Muscle of back (tissue), 11 donors: ENCODE measurements around the gene PCLO. TPM values are rescaled to one million over a fixed set of nuclear protein-coding genes. Genes with fewer than 3 reads are reported as not detected.
"Not testable (repeated sequence)": the region's sequence is repeated elsewhere in the genome, so short reads cannot be mapped to it uniquely, and the experiment has no call there.

Experiments used
- DNase-seq, 3 donors: peaks; one replicate each; pipeline versions ENCODE4 v3.0.0 to v3.0.0-alpha.2; 2013
- polyA plus RNA-seq, 10 donors: library from polyadenylated mRNA; unstranded; fragments of 120-200 nt; gene quantifications; one replicate each; pipeline ENCODE4 v1.2.1, GENCODE V29; 2013; ENCODE audit not compliant: insufficient read length in 10 of 10

PCLO gene
- polyA plus RNA-seq, 10 donors, result 0.39 to 1.2 (median 0.61) TPM

- no peak for DNase-seq
Measured at GRCh38 chr7:82964150-82964882, 198.4 kb downstream of the PCLO start.

- DNase-seq, result no peak
Measured at GRCh38 chr7:82961240-82961639, 201.4 kb downstream of the PCLO start.

GRCh38 chr7:82959528-82959927, 203.2 kb downstream of the PCLO start:
- no peak for DNase-seq

- DNase-seq, result no peak
Measured at GRCh38 chr7:82957521-82957920, 205.2 kb downstream of the PCLO start.

DNA sequence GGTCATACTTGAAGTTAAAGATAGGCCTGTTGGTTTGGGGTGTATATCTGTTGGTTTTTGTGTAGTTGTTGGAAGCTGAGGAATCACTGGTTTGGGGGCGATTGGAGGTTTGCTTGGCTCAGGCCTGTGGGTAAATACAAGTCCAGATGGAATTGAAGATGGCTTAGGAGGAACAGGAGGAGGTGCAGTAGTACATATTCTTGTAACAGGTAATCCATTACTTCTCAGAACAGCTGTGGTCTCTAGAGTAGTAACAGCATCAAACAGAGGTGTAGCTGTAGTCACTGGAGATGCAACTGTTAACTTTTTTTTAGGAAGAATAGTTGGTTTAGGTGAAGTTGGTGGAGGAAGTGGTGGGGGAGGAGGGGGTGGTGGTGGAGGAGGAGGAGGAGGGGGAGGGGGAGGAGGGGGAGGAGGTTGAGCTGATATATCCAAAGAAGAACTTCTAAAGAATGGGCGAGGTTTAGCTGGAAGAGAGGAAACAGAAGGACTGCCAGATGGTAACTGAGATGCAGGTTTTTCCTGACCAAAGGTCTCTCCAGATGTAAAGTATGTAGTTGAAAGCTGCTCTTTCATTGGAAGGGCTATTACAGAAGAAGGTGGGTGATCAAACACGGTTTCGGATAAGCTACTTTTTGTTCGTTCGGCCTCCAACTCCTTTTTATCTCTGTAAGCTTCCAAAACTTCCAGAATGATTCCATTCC, 209.2 kb downstream of the PCLO start:
- DNase-seq, result no peak

DNA sequence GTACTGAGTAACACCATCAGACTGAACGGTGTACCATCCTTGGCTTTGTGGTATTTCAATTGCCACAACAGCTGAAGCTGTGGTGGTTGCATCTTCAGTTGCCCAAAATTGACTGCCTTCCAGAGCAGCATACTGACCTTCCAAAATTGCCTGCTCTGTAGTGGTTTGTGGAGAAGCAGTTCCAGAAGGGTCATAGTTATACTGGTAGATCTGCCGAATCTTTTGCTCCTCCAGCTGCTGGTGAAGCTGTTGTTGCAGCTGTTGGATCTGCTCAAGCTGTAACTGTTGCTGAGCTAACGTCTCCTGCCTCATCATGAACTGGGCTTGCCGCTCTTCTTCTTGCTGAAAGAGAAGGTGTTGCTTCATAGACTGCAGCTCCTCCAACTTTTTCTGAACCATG, 212.2 kb downstream of the PCLO start:
- DNase-seq, result no peak

DNA sequence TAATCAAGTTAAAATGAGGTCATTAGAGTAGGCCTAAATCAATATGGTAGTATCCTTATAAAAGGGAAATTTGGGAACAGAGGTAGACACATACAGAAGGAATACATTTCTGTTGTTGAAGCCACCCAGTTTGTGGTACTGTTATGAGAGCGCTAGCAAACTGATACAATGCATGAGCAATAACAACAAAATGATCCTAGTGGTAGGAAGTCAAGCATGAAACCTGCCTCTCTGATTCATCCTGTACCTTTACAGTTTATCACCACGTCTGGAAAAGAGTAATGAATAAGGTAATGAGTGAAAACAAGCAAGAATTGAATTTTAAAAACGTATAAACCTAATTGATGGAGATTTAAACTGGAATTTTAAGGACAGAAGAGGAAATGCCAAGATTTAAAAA, 217.2 kb downstream of the PCLO start:
- DNase-seq, result no peak

DNA sequence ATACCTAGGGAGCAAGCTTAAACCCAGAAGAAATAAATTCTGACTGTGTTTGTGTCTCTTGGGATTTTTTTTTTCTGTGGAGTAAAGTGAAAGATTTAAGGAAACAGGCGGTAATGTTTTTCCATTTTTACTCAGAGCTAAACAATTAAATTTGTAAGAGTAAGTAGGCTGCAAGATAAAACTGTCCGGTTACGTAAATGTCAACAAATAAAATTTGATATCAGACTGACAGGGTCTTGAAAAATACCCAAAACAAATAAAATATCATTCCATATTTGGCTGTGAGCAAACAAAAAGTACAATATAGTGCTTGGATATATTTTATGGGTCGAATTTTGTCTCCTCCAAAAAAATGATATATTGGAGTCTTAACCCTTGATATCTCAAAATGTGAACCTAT, 217.6 kb downstream of the PCLO start:
- DNase-seq, result no peak

GRCh38 chr7:82932516-82932915, 230.2 kb downstream of the PCLO start:
- no peak for DNase-seq

GRCh38 chr7:82926477-82926876, 236.2 kb downstream of the PCLO start:
- no peak for DNase-seq

DNA sequence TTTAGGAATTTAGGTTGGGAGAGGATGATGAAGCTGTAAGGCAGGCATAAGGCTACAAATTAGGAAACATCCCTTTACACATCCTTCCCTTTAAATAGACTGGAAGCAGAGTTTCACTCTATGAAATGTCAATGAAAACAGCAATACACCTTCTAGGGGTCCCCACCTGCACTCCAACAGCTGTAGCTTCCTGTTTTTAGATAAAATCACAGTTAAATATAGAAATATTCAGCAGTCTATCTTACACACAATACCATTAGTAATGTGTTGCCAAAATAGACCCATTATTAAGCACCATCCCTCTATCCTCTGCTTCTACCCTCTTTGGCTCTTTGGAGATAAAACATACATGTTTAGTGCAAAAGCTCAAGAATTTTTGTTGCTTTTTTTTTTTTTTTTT, 237.4 kb downstream of the PCLO start:
- DNase-seq, result no peak

- no peak for DNase-seq
Measured at GRCh38 chr7:82906502-82906901, 256.2 kb downstream of the PCLO start.

DNA sequence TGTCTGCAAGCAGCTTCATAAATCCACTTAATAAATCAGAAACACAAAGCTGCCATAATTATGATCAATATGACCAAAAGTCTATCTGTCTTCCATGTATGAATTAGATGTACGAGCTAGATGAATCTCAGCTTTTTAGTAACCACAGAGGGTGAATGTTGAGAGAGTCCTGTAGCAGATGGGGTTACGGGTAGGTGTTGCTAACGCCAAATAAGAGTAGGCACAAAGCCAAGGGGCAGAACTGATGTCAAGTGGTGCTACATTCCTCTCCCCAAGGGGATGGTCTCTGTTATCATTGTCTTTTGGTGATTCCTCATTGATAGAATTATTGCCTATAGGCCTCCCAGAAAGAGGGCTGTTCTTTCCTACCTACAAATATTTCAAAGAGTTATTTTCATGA, 257.8 kb downstream of the PCLO start:
- DNase-seq, result no peak

DNA sequence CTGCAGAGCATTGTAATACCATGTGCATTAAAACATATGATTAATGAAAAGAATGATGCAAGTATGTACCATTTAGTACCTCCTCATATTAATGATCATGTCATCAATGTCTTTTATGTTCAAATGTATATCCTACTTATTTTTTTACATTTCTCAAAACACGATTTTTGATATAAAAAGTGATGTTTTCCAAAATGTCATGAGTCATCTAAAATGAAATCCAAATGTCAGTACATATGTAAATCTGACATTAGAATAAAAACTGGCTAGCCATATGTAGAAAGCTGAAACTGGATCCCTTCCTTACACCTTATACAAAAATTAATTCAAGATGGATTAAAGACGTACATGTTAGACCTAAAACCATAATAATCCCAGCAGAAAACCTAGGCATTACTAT, 261.6 kb downstream of the PCLO start:
- not testable (repeated sequence) for DNase-seq

DNA sequence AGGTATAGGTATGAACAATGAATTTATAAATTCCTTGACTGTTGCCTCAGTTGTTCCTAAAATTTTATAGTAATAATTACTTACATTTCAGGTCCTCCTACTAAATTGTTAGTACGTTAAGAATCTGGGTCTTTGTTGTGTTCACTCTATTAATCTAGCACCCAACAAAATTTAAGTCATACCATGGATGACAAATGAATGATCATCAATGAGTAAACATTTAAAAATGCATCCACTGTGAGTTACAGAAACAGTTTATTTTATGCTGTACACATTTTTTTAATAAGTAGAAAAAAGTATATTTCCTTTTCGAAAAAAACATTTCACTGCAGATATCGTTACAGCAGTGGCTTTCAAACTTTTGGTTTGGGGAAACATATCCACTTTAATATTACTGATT, 265.2 kb downstream of the PCLO start:
- no peak for DNase-seq

GRCh38 chr7:82894341-82894740, 268.3 kb downstream of the PCLO start:
- DNase-seq, result not testable (repeated sequence)

DNA sequence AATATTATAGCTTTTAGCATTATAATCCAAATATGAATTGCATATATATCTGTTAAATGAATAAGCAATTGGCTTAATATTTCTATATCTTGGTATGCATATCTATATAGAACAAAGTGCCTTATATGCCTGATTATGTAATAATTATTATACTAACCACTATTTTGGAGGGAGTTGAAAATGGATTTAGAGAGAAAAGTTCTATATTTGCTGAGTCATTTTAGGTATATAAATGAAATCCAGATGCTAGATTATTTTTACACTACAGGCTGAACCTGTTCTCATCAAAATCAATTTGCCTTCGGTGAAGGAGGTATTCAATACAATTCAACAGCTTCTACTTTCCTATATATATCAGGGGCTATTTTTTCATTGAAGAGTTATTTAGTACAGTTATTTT, 276.4 kb downstream of the PCLO start:
- DNase-seq, result no peak

GRCh38 chr7:82865856-82866255, 296.8 kb downstream of the PCLO start:
- no peak for DNase-seq

DNA sequence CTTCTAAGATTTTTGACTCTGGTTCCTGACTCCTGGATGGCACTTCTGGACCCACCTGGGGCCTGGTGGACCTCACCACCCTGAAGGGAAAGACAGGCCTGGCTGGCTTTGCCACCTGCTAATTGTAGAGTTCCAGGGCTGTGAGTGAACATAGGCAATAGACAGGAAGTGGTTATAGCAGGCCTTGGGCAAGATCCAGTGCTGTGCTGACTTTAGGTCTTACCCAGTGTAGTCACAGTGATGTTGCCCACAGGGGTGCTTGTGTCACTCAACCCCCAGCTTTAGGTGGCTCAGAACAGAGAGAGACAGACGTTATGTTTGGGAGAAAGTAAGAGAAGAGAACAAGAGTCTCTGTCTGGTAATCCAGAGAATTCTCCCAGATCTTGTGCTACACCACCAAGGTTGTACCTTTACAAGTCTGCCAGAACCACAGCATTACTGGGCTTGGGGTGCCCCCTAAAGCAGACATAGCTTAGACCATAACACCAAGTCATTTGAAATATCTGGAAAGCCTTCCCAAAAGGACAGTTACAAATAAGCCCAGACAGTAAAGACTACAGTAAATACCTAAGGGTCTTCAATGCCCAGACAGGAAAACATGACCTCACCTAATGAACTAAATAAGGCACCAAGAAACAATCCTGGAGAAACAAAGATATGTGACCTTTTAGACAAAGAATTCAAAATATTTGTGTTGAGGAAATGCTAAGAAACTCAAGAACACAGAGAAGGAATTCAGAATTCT, 303.4 kb downstream of the PCLO start:
- DNase-seq, result no peak

- no peak for DNase-seq
Measured at GRCh38 chr7:82851121-82851520, 311.6 kb downstream of the PCLO start.

- peak in 1 of 3 donors; percentile 2 for DNase-seq
Measured at GRCh38 chr7:82841828-82842227, 320.9 kb downstream of the PCLO start.

DNA sequence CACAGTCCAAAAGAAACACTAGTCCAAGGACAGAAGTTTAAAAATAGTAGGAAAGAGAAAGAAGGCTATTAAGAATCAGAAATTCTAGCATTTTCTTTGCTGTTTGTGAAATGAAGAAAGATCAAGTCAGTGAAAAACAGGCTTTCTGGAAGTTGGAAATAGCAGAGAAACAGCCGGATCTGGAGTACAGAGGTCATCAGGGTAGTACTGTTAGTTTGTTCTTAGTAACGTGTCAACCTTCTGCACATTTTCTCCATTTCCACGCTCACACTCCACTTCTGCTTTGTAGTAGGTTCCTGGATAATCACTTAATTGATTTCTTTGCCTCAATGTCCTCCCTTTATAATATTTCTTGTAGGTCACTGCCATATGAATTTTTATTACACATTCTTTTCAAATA, 322.6 kb downstream of the PCLO start:
- DNase-seq, result no peak

- no peak for DNase-seq
Measured at GRCh38 chr7:82839555-82839954, 323.1 kb downstream of the PCLO start.
